Esophagus squamous epithelium (tissue), 4 donors: ENCODE measurements around the gene RAB11FIP3.

Experiments
- CTCF ChIP-seq, 6 experiments: fragments of 450-650 bp in 4 of 6; fragments of 200-600 bp in 2 of 6; sonication (generic) in 2 of 6; IDR thresholded peaks; one replicate each; pipeline ENCODE4 v1.5.1; 2016 to 2019; ENCODE audit warnings: antibody characterized with exemption in 6 of 6, mild to moderate bottlenecking in 4 of 6, moderate library complexity in 4 of 6
- POLR2A ChIP-seq, 4 donors: fragments of 450-650 bp; IDR thresholded peaks; one replicate each; pipeline ENCODE4 v1.6.1; 2017; ENCODE audit warnings: antibody characterized with exemption in 4 of 4, mild to moderate bottlenecking in 4 of 4, moderate library complexity in 3 of 4

GRCh38 chr16:404971-405486 is 20.4 kb upstream of the RAB11FIP3 start:
- TF ChIP-seq CTCF (IDR thresholded peaks at IDR 0.05) (no peak), POLR2A (IDR thresholded peaks at IDR 0.05) (no peak)
